Fibroblast of the aortic adventitia (primary cell): Measurements from ENCODE around the gene RASGRP3. TPM values are rescaled to one million over a fixed set of nuclear protein-coding genes. Genes with fewer than 3 reads are reported as not detected.
A peak's percentile ranks its signal among the peaks of the same experiment; 100 is the strongest.

ENCODE experiments used
- DNase-seq: peaks from one replicate; pipeline ENCODE4 v3.0.0-alpha.2; 2010; ENCODE audit warnings: low read depth
- H3K4me3 ChIP-seq: 2 replicates; pipeline ENCODE4 v1.5.1; 2011; ENCODE audit warnings: low read depth, mild to moderate bottlenecking, control low read depth, low read length, moderate library complexity
- total RNA-seq: library from RNA; depleted of rRNA; stranded (reverse); fragments of >200 nt; gene quantifications from 2 replicates; pipeline ENCODE4 v1.2.3, GENCODE V29; 2012; ENCODE audit warnings: low replicate concordance
- TF ChIP-seq, protein P1 (sequence below): IDR thresholded peaks from 2 replicates; pipeline ENCODE4 v1.5.1; 2011; ENCODE audit warnings: mild to moderate bottlenecking, low read length, control low read depth, inconsistent platforms; ENCODE audit not compliant: insufficient read depth

RASGRP3 gene
- total RNA-seq, 1 donor = 7.8 TPM

DNA sequence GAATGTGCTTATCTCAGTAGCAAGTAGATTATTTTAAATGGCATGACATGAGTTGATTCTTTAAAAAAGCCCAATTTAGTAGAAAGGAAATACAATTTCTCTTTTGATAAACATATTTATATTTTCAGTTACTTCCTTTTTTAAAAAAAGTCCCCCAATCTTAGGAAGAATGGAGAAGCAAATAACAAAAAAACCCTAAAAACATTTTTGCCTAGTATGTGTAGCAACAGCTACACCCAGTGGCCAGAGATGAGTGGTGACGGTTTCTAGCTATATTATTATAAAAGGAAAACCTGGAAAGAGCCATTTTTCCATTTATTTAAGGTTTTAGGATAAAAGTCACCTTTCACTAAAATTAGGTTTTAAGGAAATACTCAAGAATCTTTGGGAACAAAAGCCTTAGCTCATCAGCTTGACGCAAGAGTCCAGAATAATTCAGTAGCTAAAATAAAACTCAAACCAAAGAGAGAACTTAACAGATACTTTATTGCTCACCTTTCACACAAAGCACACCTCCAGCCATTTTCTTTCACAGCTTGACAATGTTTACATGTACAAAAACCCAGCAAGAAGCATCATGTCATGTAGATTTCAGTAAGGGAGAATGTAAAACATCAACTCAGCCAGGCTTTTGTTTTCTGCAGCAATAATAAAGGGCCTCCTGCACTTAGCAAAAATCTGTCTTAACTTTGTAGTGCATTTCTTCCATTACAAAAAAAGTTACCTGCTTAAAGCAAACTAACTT, 106.9 kb downstream of the RASGRP3 start:
- TF ChIP-seq, protein P1, sequence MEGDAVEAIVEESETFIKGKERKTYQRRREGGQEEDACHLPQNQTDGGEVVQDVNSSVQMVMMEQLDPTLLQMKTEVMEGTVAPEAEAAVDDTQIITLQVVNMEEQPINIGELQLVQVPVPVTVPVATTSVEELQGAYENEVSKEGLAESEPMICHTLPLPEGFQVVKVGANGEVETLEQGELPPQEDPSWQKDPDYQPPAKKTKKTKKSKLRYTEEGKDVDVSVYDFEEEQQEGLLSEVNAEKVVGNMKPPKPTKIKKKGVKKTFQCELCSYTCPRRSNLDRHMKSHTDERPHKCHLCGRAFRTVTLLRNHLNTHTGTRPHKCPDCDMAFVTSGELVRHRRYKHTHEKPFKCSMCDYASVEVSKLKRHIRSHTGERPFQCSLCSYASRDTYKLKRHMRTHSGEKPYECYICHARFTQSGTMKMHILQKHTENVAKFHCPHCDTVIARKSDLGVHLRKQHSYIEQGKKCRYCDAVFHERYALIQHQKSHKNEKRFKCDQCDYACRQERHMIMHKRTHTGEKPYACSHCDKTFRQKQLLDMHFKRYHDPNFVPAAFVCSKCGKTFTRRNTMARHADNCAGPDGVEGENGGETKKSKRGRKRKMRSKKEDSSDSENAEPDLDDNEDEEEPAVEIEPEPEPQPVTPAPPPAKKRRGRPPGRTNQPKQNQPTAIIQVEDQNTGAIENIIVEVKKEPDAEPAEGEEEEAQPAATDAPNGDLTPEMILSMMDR = peak; percentile 87
- peak; percentile 70 for DNase-seq
- H3K4me3 ChIP-seq = no peak overlapping the region

DNA sequence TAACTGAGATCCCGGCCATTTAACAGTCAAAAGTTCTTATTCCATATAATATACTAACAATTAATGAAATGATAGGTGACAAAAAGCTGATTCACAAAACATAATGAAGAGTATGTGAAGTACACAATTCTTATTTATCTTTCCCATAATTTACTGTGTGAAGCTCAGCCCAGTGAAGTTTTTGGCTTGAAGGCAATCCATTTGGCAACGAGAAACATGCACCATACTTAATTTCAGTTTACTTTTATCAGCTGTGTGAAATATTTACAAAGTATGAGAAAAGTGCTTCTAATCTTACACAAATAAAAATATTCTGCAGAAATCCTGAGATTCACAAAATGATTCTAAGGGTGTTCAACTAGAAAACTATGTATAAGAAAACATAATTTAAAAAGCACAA, 110.3 kb downstream of the RASGRP3 start:
- TF ChIP-seq, protein P1 = no peak
- no peak for DNase-seq
- H3K4me3 ChIP-seq = no peak overlapping the region

DNA sequence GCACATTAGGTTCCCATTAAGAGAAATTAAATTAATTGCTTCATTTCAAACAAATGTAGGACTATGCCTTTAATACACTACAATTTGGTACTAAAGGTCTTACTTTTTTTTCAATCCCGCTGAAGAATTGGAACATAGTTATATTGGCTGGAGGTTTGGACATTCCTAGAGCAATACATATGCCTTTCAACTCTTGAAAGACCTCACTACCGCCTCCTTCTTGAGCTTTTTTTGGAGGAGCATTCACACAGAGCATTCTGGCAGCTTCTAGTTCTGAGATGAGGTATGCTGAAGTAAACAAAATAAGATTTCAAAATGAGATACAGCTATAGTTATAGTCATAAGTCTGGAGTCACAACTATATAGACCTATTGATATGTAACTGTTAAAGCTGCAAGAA, 111.8 kb downstream of the RASGRP3 start:
- DNase-seq = peak; percentile 62
- TF ChIP-seq, protein P1 = no peak
- H3K4me3 ChIP-seq = no peak overlapping the region

DNA sequence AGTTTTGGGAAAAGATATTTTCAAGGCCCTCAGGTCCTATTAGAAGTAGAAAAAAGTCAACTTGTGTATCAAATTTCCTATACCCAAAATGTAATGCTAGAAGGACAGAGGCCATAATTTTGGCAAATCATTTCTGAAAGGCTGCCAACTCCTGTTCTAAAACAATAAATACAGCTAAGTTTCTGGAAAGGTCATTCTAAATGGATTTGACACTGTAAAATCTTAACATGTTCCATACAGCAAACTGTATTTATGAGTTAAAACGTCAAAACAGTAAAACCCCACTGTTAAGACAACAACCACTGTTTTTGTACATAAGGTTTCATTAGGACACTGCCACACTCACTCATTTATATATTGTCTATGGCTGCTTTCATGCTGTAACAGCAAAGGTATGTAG, 113.0 kb downstream of the RASGRP3 start:
- H3K4me3 ChIP-seq = no peak overlapping the region
- TF ChIP-seq, protein P1 = no peak
- peak; percentile 46 for DNase-seq

DNA sequence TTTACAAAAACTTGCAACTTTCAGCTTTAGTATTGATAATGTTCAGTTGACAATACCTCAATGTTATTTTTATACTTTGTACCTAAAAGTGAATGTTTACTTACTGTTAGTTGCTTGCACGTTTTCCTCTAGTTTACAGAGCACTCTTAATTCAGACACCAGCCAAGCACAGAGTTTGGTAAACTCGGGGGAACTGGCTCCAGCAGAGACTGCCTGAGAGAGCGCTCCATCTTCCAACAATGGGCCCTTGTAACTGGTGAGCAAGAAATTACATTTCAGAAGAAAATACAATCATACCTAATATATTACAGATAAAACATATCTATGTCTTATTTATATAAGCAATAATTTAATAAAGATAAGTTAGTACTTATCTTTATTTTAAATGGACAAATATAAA, 118.9 kb downstream of the RASGRP3 start:
- no peak overlapping the region for H3K4me3 ChIP-seq
- TF ChIP-seq, protein P1 = no peak
- peak; percentile 16 for DNase-seq

DNA sequence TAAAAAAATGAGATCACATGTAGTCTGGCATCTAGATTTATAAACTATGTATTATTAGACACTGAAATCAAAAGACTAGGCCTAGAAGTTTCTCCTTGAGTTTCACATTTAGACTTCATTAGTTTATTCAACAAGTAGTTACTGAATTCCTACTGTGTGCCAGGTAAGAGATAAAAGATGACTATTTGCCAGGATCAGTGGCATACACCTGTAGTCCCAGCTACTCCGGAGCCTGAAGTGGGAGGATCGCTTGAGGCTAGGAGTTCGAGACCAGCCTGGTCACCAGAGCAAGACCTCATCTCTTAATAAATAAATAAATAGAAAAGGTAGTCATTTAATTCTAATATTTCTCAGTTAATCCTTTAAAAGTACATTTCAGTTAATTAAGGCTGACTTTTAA, 120.6 kb downstream of the RASGRP3 start:
- no peak for DNase-seq
- TF ChIP-seq, protein P1 = no peak
- H3K4me3 ChIP-seq = peak overlapping the region; percentile 1
